ENCODE results near the gene TSPEAR. TPM values are rescaled to one million over a fixed set of nuclear protein-coding genes. Genes with fewer than 3 reads are reported as not detected.

The TSPEAR gene
- total and polyA plus RNA-seq, 2 donors (not counting 1 experiment from before 2014, with no cell fraction given) = not detected

- no peak overlapping the region for H3K4me3 ChIP-seq (ENCODE audit: control extremely low read depth in 1 of 5, extremely low read depth in 1 of 5, insufficient read depth in 1 of 5, low read depth in 2 of 5, low read length in 4 of 5)
- Mint-ChIP-seq H3K4me3 (no peak overlapping the region), H3K4me1 (peaks cover 2% of the 10 kb centered on the region), H3K27ac (no peak overlapping the region), H3K9me3 (ENCODE audit: insufficient read depth) (no peaks in the 10 kb centered on the region), H3K27me3 (peaks cover 5% of the 10 kb centered on the region)
- H3K4me2 ChIP-seq (replicated peaks; ENCODE audit: low read depth, low read length, poor library complexity, severe bottlenecking) = no peak overlapping the region
- no peaks in the 10 kb centered on the region for H3K36me3 ChIP-seq (replicated peaks in 1 of 2; ENCODE audit: control extremely low read depth in 1 of 2, control insufficient read depth in 1 of 2, extremely low read depth in 1 of 2, insufficient read depth in 2 of 2, low read length in 1 of 2)
- peaks cover 0 to 3% (median 0%) of the 10 kb centered on the region in 4 experiments for H3K27me3 ChIP-seq (replicated peaks in 1 of 4; ENCODE audit: control extremely low read depth in 1 of 4, control insufficient read depth in 3 of 4, insufficient read depth in 4 of 4, low read length in 3 of 4)
- no peaks in the 10 kb centered on the region for H4K20me1 ChIP-seq (ENCODE audit: control insufficient read depth, insufficient read depth, low read length, poor library complexity, severe bottlenecking)
- ChIA-PET POLR2A (no interaction called here), CTCF (interaction anchor here (0.6 to 1.5 kb wide), 6 partner anchors 10 to 670 kb away, joined by 3 to 5 read pairs (median 4); no protein-coding TSS in a partner anchor)
- intact Hi-C loops (cut with micrococcal nuclease) = loop anchor here (10.0 kb wide), 2 partner anchors 126 to 666 kb away; partner anchors contain the start of gene TRPM2
- H3K27ac ChIP-seq (ENCODE audit: low read length in 2 of 2) = no peak overlapping the region
- no peaks in the 10 kb centered on the region for H3K9me3 ChIP-seq (ENCODE audit: control extremely low read depth in 1 of 3, control insufficient read depth in 2 of 3, insufficient read depth in 1 of 3, low read length in 2 of 3)
- H2AFZ ChIP-seq (ENCODE audit: insufficient read depth, low read depth, low read length, poor library complexity, severe bottlenecking) = no peak overlapping the region
- 83% methylated on average over 10 of the region's 16 CpGs for WGBS (ENCODE audit: insufficient coverage)
- peaks cover 0 to 5% of the 10 kb centered on the region in 2 donors for H3K4me1 ChIP-seq (ENCODE audit: control insufficient read depth in 2 of 2, insufficient read depth in 2 of 2, low read length in 2 of 2)
- no peaks in the 10 kb centered on the region for H3K79me2 ChIP-seq (ENCODE audit: control insufficient read depth, insufficient read depth, low read length)
- H3K9ac ChIP-seq (ENCODE audit: low read length) = no peak overlapping the region
- ATAC-seq (ENCODE audit: low read depth) (no peak), DNase-seq (no peak)
- no peak for TF ChIP-seq EZH2 (IDR thresholded peaks at IDR 0.05; ENCODE audit: borderline replicate concordance, insufficient read depth, low read depth, low read length, poor library complexity, severe bottlenecking)
- no peak for TF ChIP-seq CTCF (IDR thresholded peaks at IDR 0.05)
Observed at GRCh38 chr21:44480200-44481053, 230.9 kb downstream of the TSPEAR start.

Measured in B cell (primary cell).